ENCODE measurements around the gene RPGRIP1.
"Not testable (repeated sequence)": the region's sequence is repeated elsewhere in the genome, so short reads cannot be mapped to it uniquely, and the experiment has no call there.

RPGRIP1 gene

DNA sequence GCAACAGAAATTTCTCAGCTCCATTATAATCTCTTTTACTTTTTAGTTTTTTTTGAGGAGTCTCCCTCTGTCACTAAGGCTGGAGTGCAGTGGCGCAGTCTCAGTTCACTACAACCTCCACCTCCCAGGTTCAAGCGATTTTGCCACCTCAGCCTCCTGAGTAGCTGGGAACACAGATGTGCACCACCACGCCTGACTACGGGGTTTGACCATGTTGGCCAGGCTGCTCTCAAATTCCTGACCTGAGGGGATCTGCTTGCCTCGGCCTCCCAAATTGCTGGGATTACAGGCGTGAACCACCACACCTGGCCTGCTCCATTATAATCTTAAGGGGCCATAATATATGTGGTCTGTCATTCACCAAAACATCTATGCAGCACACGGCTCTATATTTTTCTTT, 34.1 kb upstream of the RPGRIP1 start:
- Histone ChIP-seq H3K4me3 (ENCODE audit: insufficient read depth, low read depth, low read length) (no peak overlapping the region), H3K27ac (ENCODE audit: insufficient read depth, low read depth, low read length, poor library complexity, severe bottlenecking) (no peak overlapping the region), H3K27me3 (ENCODE audit: control insufficient read depth, insufficient read depth, low read length, poor library complexity, severe bottlenecking) (no peaks in the 10 kb centered on the region), H3K4me1 (ENCODE audit: control insufficient read depth, insufficient read depth, low read length) (no peaks in the 10 kb centered on the region), H3K9me3 (ENCODE audit: control insufficient read depth, low read length) (no peaks in the 10 kb centered on the region), H3K36me3 (ENCODE audit: control insufficient read depth, insufficient read depth, low read length) (peaks cover 43% of the 10 kb centered on the region)
- whole genome bisulfite sequencing, 2 experiments: 93 to 96% methylated on average over 7 of the region's 7 CpGs

DNA sequence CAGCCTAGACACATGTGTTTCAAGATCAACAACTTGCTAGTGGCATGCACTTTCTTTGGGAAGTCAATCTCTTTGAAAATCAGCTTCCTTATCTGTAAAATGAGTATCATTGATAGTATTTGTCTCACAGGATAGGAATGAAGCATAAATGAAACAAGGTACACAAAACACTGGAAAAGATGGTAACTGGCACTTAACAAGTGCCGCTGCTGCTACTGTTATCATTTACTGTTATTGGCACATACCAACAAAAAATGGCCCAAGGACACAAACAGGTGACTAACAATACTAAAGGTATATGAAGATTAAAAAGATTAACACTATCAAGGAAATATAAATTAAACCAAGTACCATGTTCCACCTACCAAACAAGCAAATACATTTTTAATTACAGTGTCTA, 31.5 kb upstream of the RPGRIP1 start:
- Histone ChIP-seq H3K4me3 (ENCODE audit: insufficient read depth, low read depth, low read length) (no peak overlapping the region), H3K27ac (ENCODE audit: insufficient read depth, low read depth, low read length, poor library complexity, severe bottlenecking) (no peak overlapping the region), H3K36me3 (ENCODE audit: control insufficient read depth, insufficient read depth, low read length) (peaks cover 61% of the 10 kb centered on the region), H3K27me3 (ENCODE audit: control insufficient read depth, insufficient read depth, low read length, poor library complexity, severe bottlenecking) (no peaks in the 10 kb centered on the region), H3K9me3 (ENCODE audit: control insufficient read depth, low read length) (no peaks in the 10 kb centered on the region), H3K4me1 (ENCODE audit: control insufficient read depth, insufficient read depth, low read length) (no peaks in the 10 kb centered on the region)
- 67 to 100% methylated on average over 1 of the region's 1 CpG for WGBS, 2 experiments

DNA sequence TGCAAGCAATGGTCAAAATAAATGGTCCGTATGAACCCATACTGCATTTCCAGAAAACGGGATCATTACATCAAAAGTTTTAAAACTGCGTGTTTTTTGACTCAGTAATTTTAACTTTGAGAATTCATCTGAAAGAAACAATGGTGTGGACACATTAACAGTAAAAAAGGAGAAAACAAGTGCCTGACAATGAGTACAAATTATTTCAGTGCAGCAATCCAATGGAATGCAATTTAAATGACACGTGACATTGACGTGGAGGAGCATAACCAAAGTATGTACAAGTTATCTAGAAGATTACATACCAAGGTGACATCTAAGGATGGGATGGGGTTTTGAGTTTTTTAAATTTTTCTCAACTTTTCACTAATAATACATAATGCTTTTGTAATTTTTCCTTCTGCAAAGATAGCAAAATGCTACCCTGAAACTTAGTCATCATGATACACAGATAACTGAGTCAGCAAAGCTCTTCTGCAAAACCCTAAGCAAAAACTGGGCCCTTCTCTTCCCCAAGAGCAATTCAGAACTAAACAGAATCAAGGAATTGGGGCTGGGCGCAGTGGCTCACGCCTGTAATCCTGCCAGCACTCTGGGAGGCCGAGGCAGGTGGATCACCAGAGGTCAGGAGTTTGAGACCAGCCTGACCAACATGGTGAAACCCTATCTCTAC, 31.0 kb upstream of the RPGRIP1 start:
- Histone ChIP-seq H3K36me3 (ENCODE audit: control insufficient read depth, insufficient read depth, low read length) (peaks cover 59% of the 10 kb centered on the region), H3K9me3 (ENCODE audit: control insufficient read depth, low read length) (no peaks in the 10 kb centered on the region), H3K27me3 (ENCODE audit: control insufficient read depth, insufficient read depth, low read length, poor library complexity, severe bottlenecking) (no peaks in the 10 kb centered on the region), H3K4me3 (ENCODE audit: insufficient read depth, low read depth, low read length) (no peak overlapping the region), H3K4me1 (ENCODE audit: control insufficient read depth, insufficient read depth, low read length) (no peaks in the 10 kb centered on the region), H3K27ac (ENCODE audit: insufficient read depth, low read depth, low read length, poor library complexity, severe bottlenecking) (no peak overlapping the region)
- 91 to 97% methylated on average over 8 of the region's 8 CpGs for WGBS, 2 experiments

DNA sequence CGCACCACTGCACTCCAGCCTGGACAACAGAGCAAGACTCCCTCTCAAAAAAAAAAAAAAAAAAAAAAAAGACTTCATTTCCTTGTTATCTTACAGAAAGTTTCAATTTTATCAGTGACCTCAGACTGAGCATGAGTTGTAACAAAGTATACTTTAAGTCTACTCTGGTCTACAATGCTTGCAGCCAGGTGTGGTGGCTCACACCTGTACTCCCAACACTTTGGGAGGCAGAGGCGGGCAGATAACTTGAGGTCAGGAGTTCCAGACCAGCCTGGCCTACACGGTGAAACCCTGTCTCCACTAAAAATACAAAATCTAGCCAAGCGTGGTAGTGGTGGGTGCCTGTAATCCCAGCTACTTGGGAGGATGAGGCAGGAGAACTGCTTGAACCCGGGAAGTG, 28.7 kb upstream of the RPGRIP1 start:
- Histone ChIP-seq H3K4me1 (ENCODE audit: control insufficient read depth, insufficient read depth, low read length) (no peaks in the 10 kb centered on the region), H3K27me3 (ENCODE audit: control insufficient read depth, insufficient read depth, low read length, poor library complexity, severe bottlenecking) (no peaks in the 10 kb centered on the region), H3K4me3 (ENCODE audit: insufficient read depth, low read depth, low read length) (no peak overlapping the region), H3K36me3 (ENCODE audit: control insufficient read depth, insufficient read depth, low read length) (peaks cover 50% of the 10 kb centered on the region), H3K9me3 (ENCODE audit: control insufficient read depth, low read length) (no peaks in the 10 kb centered on the region), H3K27ac (ENCODE audit: insufficient read depth, low read depth, low read length, poor library complexity, severe bottlenecking) (no peak overlapping the region)
- 86 to 96% methylated on average over 5 of the region's 5 CpGs for WGBS, 2 experiments

DNA sequence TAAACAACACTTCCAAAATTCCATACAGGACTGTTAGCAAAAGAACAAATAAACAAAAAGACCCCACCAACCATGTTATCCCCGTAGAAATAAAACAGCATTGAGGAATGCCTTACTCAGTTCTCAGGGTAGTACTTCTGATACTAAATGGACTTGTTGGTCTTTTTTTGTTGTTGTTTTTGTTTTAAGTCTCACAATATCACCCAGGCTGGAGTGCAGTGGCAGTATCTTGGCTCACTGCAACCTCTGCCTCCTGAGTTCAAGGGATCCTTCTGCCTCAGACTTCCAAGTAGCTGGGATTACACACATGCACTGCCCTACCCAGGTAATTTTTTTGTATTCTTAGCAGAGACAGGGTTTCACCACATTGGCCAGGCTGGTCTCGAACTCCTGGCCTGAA, 27.7 kb upstream of the RPGRIP1 start:
- Histone ChIP-seq H3K36me3 (ENCODE audit: control insufficient read depth, insufficient read depth, low read length) (peaks cover 52% of the 10 kb centered on the region), H3K4me1 (ENCODE audit: control insufficient read depth, insufficient read depth, low read length) (no peaks in the 10 kb centered on the region), H3K9me3 (ENCODE audit: control insufficient read depth, low read length) (no peaks in the 10 kb centered on the region), H3K4me3 (ENCODE audit: insufficient read depth, low read depth, low read length) (no peak overlapping the region), H3K27ac (ENCODE audit: insufficient read depth, low read depth, low read length, poor library complexity, severe bottlenecking) (no peak overlapping the region), H3K27me3 (ENCODE audit: control insufficient read depth, insufficient read depth, low read length, poor library complexity, severe bottlenecking) (no peaks in the 10 kb centered on the region)
- WGBS, 2 experiments: 96% methylated on average over 2 of the region's 2 CpGs

DNA sequence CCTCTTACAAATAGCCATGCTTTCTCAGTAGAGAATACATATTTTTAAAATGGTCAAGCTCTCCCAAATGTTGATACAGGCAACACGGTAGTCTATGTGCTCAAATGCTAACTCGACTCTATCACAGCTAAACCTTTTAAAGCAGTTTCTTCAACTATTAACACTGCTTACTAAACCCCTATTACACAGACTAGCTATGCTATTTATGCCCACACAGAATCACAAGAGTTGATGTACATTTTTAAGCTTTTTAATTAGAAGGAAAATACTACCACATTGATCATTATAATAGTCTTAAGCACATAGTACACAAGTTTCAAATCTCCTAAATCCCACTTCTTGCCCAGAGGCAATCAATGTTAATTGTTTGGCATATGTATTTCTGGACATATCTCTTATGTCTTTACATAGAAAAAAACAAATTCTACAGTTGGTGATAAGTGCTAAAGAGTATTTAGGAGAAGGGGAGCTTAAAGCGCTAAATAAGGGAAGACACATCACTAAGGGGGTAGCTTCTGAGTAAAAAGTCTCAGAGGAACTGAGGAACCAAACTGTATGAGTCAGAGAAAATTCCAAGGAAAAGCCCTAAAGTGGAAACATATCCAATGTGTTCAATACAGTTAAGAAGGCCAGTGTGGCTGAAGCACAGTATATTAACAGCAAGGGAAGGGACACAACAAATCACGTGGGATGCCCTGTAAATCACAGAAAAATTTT, 24.3 kb upstream of the RPGRIP1 start:
- Histone ChIP-seq H3K4me3 (ENCODE audit: insufficient read depth, low read depth, low read length) (no peak overlapping the region), H3K9me3 (ENCODE audit: control insufficient read depth, low read length) (no peaks in the 10 kb centered on the region), H3K4me1 (ENCODE audit: control insufficient read depth, insufficient read depth, low read length) (peaks cover 4% of the 10 kb centered on the region), H3K27me3 (ENCODE audit: control insufficient read depth, insufficient read depth, low read length, poor library complexity, severe bottlenecking) (no peaks in the 10 kb centered on the region), H3K27ac (ENCODE audit: insufficient read depth, low read depth, low read length, poor library complexity, severe bottlenecking) (no peak overlapping the region), H3K36me3 (ENCODE audit: control insufficient read depth, insufficient read depth, low read length) (peaks cover 42% of the 10 kb centered on the region)
- 88 to 92% methylated on average over 4 of the region's 4 CpGs for WGBS, 2 experiments

DNA sequence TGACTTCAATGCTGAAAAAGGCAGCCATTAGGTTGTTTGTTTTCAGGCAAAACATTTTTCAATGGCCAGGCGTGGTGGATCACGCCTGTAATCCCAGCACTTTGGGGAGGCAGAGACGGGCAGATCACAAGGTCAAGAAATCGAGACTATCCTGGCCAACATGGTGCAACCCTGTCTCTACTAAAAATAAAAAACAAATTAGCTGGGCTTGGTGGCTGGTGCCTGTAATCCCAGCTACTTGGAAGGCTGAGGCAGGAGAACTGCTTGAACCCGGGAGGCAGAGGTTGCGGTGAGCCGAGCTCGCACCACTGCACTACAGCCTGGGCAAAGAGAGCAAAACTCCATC, 23.8 kb upstream of the RPGRIP1 start:
- not testable (repeated sequence) for H3K27ac ChIP-seq (ENCODE audit: insufficient read depth, low read depth, low read length, poor library complexity, severe bottlenecking); H3K9me3 ChIP-seq (ENCODE audit: control insufficient read depth, low read length); H3K4me3 ChIP-seq (ENCODE audit: insufficient read depth, low read depth, low read length); H3K27me3 ChIP-seq (ENCODE audit: control insufficient read depth, insufficient read depth, low read length, poor library complexity, severe bottlenecking); H3K4me1 ChIP-seq (ENCODE audit: control insufficient read depth, insufficient read depth, low read length)
- WGBS, 2 experiments: 93 to 95% methylated on average over 8 of the region's 8 CpGs
- H3K36me3 ChIP-seq (ENCODE audit: control insufficient read depth, insufficient read depth, low read length): peaks cover 39% of the 10 kb centered on the region

DNA sequence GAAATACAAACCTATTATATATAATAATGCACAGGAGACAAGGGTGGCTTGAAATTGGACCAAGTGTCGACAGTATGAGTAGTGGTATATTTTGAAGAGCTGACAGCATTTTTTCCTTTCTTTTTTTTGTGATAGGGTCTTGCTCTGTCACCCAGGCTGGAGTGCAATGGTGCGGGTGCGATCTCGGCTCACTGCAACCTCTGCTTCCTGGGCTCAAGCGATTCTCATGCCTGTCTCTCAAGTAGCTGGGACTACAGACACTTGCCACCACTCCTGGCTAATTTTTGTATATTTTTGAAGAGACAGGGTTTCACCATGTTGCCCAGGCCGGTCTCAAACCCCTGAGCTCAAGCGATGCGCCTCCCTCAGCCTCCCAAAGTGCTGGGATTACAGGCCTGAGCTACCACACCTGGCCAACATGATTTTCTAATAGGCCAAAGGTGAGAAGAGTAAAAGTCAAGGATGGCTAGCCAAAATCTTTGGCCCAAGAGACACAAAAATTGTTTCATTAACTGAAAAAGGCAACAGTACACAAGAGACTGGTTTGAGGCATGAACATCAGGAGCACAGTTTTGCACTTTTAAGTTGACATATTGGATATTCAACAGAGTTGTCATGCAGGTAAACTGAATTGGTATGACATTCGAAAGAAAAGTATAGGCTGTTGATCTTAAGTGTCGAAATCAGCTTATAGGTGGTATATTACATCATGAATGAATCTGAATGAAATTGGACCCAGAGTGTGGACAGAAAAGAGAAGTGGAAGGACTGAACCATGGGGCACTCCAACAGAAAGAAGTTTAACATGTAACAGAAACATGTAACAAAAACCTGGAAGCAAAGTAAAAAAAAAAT, 23.1 kb upstream of the RPGRIP1 start:
- Histone ChIP-seq H3K36me3 (ENCODE audit: control insufficient read depth, insufficient read depth, low read length) (peaks cover 36% of the 10 kb centered on the region), H3K27ac (ENCODE audit: insufficient read depth, low read depth, low read length, poor library complexity, severe bottlenecking) (no peak overlapping the region), H3K27me3 (ENCODE audit: control insufficient read depth, insufficient read depth, low read length, poor library complexity, severe bottlenecking) (no peaks in the 10 kb centered on the region), H3K9me3 (ENCODE audit: control insufficient read depth, low read length) (no peaks in the 10 kb centered on the region), H3K4me3 (ENCODE audit: insufficient read depth, low read depth, low read length) (no peak overlapping the region), H3K4me1 (ENCODE audit: control insufficient read depth, insufficient read depth, low read length) (peaks cover 7% of the 10 kb centered on the region)
- WGBS, 2 experiments: 93 to 96% methylated on average over 10 of the region's 10 CpGs

DNA sequence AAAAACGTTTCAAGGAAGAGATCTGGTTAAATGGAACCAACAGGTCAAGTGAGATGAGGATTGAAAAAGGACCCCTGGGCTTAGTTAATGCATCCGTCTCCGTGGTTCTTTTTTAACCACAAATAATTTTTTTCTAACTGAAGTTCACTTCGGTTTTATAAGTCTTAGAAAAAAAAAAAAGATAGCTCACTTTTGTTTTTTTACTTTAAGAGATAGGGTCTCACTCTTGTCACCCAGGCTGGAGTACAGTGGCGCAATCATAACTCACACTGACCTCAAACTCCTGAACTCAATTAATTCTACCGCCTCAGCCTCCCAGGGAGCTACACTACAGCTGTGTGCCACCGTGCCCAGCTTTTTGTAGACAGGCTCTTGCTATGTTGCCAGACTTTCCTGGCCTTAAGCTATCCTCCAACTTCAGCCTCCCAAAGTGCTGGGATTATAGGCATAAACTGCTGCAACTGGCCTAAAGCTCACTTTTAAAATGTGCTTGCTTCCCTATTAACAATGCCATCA, 22.4 kb upstream of the RPGRIP1 start:
- no peak overlapping the region for H3K4me3 ChIP-seq (ENCODE audit: insufficient read depth, low read depth, low read length)
- no peaks in the 10 kb centered on the region for H3K27me3 ChIP-seq (ENCODE audit: control insufficient read depth, insufficient read depth, low read length, poor library complexity, severe bottlenecking)
- peaks cover 7% of the 10 kb centered on the region for H3K4me1 ChIP-seq (ENCODE audit: control insufficient read depth, insufficient read depth, low read length)
- WGBS, 2 experiments: 78 to 82% methylated on average over 7 of the region's 7 CpGs
- H3K9me3 ChIP-seq (ENCODE audit: control insufficient read depth, low read length): no peaks in the 10 kb centered on the region
- H3K36me3 ChIP-seq (ENCODE audit: control insufficient read depth, insufficient read depth, low read length): peaks cover 36% of the 10 kb centered on the region
- no peak overlapping the region for H3K27ac ChIP-seq (ENCODE audit: insufficient read depth, low read depth, low read length, poor library complexity, severe bottlenecking)
